Kidney tubule cell (primary cell): Measurements from ENCODE around the gene IL17RB.

Source experiments
- DNase-seq: peaks from one replicate; pipeline ENCODE4 v3.0.0-alpha.2; 2018; ENCODE audit warnings: low spot score

Gene IL17RB

DNA sequence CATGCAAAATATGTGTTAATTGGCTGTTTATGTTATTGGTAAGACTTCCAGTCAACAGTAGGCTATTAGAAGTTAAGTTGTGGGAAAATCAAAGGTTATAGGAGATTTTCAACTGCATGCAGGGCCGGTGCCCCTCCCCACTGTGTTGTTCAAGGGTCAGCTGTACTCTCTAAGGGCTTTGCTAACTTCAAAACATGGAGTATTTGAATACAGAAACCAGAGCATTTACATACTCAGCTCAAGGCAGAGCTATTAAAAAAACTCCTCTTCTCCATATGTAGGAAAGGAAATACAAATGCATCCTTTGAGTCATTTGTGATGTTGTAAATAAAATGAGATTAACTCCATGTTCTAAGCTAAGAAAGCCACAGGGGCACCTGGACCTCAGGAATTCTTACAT lies 16.8 kb downstream of the IL17RB start:
- no peak for DNase-seq

DNA sequence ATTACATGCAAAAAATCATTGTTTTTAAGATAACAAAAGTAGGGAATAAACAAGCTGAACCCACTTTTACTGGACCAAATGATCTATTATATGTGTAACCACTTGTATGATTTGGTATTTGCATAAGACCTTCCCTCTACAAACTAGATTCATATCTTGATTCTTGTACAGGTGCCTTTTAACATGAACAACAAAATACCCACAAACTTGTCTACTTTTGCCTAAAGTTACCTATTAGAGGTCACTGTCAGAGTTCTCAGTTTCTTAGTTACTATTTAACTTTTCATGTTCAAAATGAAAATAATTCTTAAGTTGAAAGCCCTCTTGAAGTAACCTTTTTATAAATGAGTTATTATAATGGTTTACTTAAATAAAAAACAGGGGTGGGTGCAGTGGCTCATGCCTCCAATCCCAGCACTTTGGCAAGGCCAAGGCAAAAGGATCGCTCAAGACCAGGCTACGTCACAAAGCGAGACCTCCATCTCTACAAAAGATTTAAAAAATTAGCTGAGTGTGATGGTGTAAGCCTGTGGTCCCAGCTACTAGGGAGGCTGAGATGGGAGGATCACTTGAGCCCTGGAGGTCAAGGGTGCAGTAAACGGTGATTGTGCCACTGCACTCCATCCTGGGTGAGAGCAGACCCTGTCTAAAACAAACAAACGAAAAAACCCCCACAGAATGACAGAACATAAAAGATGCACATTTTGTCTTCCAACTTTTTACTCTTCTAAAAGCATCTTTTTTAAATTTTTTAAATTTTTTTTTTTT lies 19.5 kb downstream of the IL17RB start:
- DNase-seq = no peak

DNA sequence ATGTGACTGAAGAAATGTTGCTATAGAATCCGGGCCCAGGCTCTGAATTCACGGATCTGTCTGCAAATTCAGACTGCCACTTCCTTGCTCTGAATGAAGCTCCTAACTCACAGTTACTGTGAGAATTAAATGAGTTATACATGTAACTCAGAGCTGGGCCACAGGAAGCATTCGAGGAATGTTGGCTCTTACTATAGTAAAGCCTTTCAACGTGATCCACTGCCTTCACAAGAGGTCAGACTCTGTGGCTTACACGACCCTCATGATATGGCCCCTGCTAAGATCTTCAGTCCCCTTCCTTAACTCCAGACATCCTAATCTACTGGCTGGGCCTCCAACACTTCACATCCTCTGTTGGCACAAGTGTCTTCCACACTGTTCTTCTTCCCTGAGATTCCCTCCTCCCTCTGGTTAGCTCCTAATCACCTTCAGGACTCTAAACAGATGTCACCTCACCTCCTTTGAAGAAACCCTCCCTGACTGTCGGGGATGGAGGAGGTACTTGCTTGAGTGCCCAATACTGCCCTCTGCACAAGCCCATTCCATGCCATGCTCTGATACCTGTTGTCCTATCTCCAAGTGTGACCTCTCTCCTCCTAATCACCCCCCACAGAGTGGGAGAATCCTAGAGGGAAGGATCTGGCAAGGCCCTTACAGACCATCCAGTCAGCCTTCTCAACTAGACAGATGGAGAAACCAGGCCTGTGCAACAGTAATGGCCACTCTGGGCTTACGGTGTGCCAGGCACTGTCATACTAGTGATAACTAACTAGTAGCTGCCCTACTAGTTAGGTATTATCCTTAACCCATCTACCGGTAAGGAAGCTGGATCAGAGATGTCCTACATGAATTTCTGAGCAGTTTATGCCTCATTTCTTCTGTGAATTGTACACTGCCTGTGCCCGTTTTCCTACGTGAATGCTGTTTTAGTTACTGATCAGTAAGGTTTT lies 34.3 kb downstream of the IL17RB start:
- peak; percentile 51 for DNase-seq

DNA sequence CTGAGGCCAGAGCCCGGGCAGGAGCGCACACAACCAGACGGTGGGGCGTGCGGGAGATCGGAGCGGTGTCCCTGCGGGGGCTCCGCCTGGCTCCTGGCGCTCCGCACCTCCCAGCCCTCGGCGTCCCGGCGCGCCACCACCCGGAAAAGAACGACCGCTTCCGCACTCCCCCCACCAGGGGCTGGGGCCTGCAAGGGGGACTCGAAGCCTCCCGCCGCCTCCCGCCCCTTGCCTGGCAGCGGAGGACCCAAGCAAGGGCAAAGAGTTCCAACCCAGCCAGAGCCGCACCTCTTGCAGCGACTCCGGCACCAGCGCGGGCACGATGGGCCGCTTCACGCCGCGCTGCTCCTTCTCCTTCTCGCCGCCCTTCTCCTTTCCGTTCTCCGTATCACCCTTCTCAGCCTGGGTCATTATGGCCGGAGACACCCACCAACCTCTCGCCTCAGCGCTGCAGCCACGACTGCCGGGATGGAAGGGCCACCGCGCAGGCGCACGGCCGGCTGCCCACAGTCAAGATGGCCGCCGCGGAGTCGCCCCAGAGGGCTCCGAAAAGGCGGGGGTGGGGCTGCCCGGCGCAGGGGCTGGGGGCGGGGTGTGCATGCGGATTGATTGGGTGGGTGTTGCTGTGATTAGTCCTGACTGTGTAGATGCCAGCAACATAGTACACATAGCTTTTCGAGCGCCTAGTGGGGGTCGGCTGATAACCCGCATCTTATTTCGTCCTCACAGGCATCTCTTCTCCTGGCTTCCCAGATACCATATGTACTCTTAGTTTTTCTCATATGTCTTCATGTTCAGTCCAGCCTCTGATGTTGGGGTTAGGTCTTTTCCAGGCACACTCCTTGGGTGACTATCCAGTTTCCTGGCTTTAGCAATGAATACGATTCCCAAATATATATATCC lies 35.6 kb downstream of the IL17RB start, which contains the start of gene ACTR8:
TSS of gene ACTR8 (minus strand) at position 462 of the 903 bp plus-strand sequence. CDS start at position 411, 51 bp downstream.
- peak; percentile 89 for DNase-seq

DNA sequence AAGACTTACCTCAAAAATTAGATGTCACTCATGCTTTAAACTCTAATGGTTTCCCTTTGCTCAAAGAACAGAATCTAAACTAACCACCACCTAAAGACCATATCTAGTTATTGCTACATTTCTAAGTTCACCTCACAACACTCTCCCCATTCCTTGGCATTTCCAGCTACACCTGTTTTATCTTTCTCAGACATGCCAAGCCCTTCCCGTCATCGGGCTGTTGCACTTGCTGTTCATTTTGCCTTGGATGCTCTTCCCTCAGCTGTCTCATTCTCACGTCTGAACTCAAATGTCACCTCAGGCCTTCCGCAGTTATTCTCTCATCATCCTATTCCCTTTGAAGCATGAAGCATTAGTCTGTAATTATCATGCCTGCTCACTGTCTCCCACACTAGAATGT lies 36.6 kb downstream of the IL17RB start:
- DNase-seq = no peak

DNA sequence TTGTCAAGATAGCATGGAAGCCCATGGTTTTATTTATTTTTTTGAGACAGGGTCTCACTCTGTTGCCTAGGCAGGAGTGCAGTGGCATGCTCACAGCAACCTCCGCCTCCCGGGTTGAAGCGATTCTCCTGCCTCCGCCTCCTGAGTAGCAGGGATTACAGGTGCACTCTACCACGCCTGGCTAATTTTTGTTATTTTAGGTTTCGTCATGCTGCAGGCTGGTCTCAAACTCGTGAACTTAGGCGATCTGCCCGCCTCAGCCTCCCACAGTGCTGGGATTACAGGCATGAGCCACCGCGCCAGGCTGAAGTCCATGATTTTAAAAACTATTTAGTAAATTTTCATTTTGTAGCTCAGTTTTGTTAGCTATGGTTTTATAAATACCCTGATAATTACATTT lies 38.3 kb downstream of the IL17RB start:
- no peak for DNase-seq

DNA sequence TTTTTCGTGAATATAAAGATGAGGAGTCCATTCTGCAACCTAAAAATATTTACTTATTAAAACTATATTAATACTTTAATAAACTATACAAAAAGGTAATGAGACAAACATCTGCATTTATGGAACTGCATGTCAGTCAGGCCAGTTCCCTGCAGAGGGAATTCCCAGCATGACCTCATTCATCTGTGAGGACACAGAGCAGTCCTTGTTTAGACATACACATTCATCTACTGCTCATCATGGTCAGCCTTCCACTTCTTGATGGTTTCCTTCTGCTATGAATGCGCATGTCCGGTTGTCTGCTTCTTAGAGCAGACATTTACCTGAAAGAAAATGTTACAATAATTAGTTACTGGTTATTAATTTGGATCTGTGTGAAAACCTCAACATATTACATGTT lies 38.9 kb downstream of the IL17RB start:
- peak; percentile 81 for DNase-seq

DNA sequence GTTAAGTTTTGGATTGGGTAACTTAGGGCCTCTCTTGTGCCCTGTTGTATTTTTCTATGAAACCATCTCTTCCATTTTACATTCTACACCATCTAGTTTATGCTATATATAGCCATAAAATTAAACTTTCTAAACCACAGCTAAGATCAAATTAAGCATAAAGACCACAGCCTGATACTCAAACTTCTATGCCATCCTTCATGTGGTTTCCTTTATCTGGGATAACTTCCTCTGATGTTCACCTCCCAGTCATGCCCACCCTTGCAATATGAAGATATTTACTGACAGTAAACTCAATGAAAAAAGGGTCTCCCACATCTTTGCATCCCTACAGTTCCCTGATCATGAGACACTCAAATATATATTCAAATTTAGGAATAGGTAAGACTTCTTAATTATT lies 41.1 kb downstream of the IL17RB start:
- DNase-seq = no peak

DNA sequence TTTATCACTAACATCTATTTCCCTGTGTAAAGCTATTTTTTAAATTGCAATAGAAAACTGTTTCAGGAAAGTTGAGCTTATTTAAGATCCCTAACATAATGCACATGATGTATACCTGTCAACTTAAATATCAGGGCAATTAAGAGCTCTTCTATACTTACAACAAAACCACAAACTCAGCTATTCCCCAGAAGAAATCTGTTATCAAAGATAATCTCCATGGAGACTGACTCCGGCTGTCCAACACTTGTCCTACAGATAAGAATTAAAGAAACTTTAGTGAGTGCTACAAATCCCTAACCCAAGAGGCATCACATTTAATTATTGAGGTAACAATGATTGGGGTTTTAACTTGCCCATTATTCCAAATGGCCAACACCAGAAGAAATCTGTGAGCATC lies 41.9 kb downstream of the IL17RB start:
- no peak for DNase-seq

DNA sequence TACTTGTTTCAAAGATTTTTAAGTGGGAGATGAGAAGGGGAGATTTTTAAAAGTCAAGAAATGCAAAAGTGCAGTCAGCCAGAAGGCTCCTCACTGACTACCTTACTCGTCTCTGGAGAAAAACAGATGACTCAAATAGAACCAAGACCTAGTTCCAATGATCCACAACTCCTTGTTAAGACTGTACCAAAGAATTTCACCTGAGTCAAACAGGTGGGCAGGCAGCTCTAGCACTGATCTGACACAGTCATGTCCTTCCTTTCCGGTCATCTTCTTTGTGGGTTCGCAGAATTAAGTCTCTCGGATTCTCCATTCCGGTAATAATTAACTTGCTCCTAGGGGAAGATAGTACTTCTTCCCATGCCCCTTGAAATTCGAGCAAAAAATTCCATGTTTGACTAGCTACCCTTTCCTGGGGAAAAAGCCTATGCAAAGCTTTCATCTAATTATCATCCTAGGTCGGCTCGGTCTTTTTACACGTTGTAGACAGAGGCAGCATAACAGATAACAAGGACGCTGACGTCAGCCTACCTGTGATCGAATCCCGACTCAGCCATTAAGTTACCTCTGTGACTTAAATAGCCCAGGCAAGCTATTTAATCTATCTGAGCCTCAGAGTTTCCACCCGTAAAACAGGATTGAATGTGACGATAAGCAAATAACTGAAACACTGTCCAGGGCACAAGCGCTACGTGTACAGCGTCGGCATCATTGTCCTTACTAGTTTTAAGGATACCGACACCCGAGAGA lies 44.5 kb downstream of the IL17RB start:
- peak; percentile 80 for DNase-seq

DNA sequence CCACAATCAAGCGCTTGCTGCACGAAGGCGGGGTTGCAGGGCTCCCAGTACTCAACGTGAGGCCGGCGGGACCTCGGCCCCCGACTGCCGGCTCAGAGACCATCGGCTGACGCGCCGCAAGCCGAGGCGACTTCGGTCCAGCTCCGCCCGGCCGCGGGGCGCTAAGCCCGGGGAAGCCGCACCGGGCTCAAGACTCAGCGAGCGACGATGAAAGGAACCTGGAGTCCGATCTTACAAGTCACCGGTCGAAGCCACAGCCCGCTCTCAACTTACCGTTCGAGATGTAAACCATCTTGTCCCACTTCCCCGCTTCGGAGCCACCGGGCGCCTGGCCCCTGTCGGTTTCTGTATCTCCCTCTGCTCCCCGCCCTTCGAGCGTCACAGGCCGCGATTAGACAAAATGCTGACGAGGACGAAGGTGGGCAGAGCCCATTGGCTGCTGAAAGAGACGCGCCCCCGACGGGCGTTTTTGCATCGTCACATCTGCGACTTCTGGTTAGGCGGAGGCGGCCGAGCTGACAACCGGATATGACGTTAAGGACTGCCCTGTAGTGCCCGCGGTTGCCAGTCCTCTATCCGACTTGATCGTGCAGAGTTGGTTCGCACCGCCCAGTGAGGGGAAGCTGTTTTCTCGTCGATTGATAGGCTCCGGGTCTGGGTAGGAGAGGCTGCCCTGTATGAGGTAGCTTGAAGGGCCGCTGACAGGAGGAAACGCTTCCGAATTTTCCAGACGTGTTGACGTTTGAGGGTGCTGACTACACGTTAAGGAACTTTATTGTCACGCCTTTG lies 45.3 kb downstream of the IL17RB start, which contains the start of gene SELENOK:
TSS of gene SELENOK (minus strand) at position 363 of the 789 bp plus-strand sequence.
- peak; percentile 99 for DNase-seq

DNA sequence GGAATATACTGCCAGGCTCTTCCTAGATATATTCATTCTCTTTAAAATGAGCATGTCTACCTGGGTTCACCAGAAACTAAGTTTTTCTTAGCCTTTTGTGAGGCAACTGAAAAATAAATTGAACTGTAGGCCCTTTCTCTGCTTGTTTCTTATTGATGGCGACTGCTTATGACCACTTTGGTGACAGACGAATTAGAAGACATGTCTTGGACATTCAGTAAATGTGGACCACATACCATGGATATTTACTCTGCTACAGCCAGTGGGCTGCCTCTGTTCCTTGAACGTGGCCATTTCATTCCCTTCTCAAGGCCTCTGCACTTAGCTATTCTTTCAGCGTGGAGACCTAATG lies 45.9 kb downstream of the IL17RB start:
- DNase-seq = no peak

DNA sequence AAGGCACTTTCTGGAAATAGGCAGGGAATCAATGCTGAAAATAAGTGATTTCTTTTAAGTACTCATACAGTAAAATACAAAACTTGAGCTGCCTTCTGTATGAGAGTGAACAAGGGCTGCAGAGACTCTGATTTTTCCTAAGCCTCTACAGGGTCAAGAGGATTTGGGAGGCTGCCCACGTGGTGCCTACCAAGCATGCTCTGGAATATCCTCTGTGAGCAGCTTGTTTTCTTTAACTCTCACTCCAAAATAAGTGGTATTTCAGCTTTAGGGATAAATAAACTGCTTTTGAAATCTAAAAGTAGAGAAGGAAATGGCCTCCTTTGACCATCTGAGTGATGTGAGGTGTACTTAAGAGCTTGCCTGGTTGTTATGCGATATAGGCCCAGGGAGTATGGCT lies 53.4 kb downstream of the IL17RB start:
- DNase-seq = no peak

DNA sequence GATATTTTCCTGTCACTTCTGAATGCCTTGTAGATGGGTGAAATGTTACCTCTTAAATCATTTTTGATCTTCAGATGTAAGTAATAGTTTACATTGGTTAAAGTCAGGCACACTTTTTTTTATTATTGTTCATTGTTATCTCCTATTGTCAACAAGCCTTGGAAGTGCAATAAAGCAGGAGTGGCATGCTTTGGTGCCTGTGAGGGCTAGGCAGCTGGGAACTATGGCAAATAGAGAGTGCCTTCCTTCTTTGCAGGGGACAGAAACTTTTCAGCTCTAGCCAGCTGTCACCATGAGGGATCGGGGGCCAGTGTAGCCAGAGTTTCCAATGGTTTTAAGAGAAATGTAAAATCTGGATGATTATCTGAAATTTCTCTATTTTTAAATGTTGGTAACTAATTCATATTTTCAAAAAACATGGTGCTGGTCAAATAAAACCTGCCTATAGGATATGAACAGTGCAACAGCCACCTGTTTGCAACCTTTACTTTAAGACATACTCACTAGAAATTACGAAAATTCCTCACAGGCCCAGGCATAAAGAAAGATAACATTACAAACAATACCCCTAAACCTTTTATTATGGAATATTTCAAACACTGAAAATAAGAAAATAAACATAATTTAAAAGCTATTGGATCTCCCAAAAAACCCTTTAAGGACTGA lies 54.4 kb downstream of the IL17RB start:
- DNase-seq = no peak

DNA sequence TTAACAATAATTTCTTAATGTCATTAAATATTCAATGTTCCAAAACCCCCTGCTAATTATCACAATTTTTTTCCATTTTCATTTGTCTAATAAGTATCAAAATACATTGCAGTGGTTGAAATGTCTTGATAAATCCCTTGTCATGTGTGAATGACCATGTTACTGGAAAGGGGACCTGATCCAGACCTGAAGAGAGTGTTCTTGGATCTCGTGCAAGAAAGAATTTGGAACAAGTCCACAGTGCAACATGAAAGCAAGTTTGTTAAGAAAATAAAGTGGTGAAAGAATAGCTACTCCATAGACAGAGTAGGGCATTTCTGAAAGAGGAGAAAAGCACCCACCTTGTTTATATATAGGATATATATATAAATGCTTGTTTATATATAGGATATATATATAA lies 55.7 kb downstream of the IL17RB start:
- no peak for DNase-seq

DNA sequence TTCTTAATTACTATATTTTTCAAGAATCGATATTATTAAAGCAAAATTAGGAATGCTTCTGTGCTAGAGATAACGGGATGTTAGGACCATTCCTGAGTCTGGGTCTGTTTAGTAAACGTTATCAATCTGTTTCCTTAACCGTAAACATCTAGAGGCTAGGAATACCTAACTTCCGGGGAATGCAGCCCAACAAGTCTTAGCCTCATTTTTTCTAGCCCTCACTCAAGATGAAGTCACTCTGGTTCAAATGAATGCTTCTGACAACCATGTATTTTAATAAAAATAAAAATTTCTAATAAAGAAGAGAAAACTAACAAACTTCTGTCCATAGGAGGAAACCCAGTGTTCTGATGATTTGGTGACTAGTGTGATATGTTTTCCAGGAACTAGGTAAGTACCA lies 56.3 kb downstream of the IL17RB start:
- no peak for DNase-seq

DNA sequence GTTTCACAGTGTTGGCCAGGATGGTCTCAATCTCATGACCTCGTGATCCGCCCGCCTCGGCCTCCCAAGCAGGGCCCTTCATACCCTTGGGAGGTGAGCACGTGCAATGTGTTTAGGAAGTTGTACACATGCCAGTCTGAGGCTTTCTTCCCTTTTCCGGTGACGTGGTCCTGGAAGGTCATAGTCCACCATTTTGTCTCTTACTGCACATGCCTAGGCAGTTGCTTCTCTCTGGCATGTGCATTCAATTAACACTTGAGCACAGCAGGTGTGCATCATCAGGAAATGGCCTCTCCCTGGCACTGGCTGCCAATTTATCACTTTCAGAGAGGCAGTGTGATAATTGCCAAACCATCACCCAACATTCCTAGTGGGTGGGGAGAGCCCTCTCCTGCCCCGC lies 67.0 kb downstream of the IL17RB start:
- DNase-seq = no peak
